ELF-1 (cell line): Measurements from ENCODE around the gene ZCCHC2.

ENCODE experiments used
- DNase-seq: peaks from one replicate; pipeline ENCODE4 v3.0.0-alpha.2; 2016; ENCODE audit warnings: low read depth, low spot score

The ZCCHC2 gene

GRCh38 chr18:62537946-62538345 is 15.1 kb downstream of the ZCCHC2 start:
- no peak for DNase-seq

GRCh38 chr18:62538881-62539280 is 16.1 kb downstream of the ZCCHC2 start:
- DNase-seq, result no peak

- no peak for DNase-seq
These were observed 16.7 kb downstream of the ZCCHC2 start for GRCh38 chr18:62539284-62540165.

GRCh38 chr18:62543021-62543420 is 20.2 kb downstream of the ZCCHC2 start:
- no peak for DNase-seq

- DNase-seq, result no peak
These were observed 22.3 kb downstream of the ZCCHC2 start for GRCh38 chr18:62545098-62545497.

GRCh38 chr18:62549755-62550154 is 26.9 kb downstream of the ZCCHC2 start:
- DNase-seq, result no peak

- DNase-seq, result no peak
These were observed 27.9 kb downstream of the ZCCHC2 start for GRCh38 chr18:62550746-62551145.

- DNase-seq, result no peak
These were observed 29.2 kb downstream of the ZCCHC2 start for GRCh38 chr18:62551972-62552513.

GRCh38 chr18:62554061-62554815 is 31.4 kb downstream of the ZCCHC2 start:
- DNase-seq, result no peak

GRCh38 chr18:62555135-62555534 is 32.3 kb downstream of the ZCCHC2 start:
- no peak for DNase-seq

GRCh38 chr18:62556397-62556796 is 33.6 kb downstream of the ZCCHC2 start:
- DNase-seq, result no peak

GRCh38 chr18:62558015-62558663 is 35.3 kb downstream of the ZCCHC2 start:
- no peak for DNase-seq

- no peak for DNase-seq
These were observed 41.2 kb downstream of the ZCCHC2 start for GRCh38 chr18:62564044-62564443.

GRCh38 chr18:62566199-62566598 is 43.4 kb downstream of the ZCCHC2 start:
- DNase-seq, result no peak

GRCh38 chr18:62566818-62567217 is 44.0 kb downstream of the ZCCHC2 start:
- DNase-seq, result no peak

- no peak for DNase-seq
These were observed 46.3 kb downstream of the ZCCHC2 start for GRCh38 chr18:62569081-62569655.

GRCh38 chr18:62571037-62571436 is 48.2 kb downstream of the ZCCHC2 start:
- no peak for DNase-seq

- DNase-seq, result no peak
These were observed 48.8 kb downstream of the ZCCHC2 start for GRCh38 chr18:62571648-62572047.

- no peak for DNase-seq
These were observed 49.6 kb downstream of the ZCCHC2 start for GRCh38 chr18:62572456-62572855.

GRCh38 chr18:62574776-62575175 is 52.0 kb downstream of the ZCCHC2 start:
- no peak for DNase-seq

- no peak for DNase-seq
These were observed 53.4 kb downstream of the ZCCHC2 start for GRCh38 chr18:62576271-62576670.
